ENCODE data around the gene CFDP1. TPM values are rescaled to one million over a fixed set of nuclear protein-coding genes. Genes with fewer than 3 reads are reported as not detected.

Gene CFDP1
- total and polyA plus RNA-seq, 2 donors (not counting 1 experiment from before 2014, with no cell fraction given), result 6.3 to 42.8 TPM

- no CpG with 5 or more reads among the region's 3 CpGs for WGBS (ENCODE audit: insufficient coverage)
- CTCF ChIA-PET, result interaction anchor here (1.5 kb wide), 1 partner anchor 75 kb away, joined by 4 read pairs; no protein-coding TSS in a partner anchor
- no peak for ATAC-seq (ENCODE audit: low read depth)
Observed at GRCh38 chr16:75443298-75443697, 10.0 kb upstream of the CFDP1 start.

More at GRCh38 chr16:75443298-75443697, 10.0 kb upstream of the CFDP1 start:
- H3K27ac ChIP-seq (ENCODE audit: low read length in 2 of 2), result no peak overlapping the region
- no peak overlapping the region for H2AFZ ChIP-seq (ENCODE audit: insufficient read depth, low read depth, low read length, poor library complexity, severe bottlenecking)
- DNase-seq, result no peak
- H3K9me3 ChIP-seq (ENCODE audit: control extremely low read depth in 1 of 3, control insufficient read depth in 2 of 3, insufficient read depth in 1 of 3, low read length in 2 of 3), result no peaks in the 10 kb centered on the region
- intact Hi-C loops (cut with micrococcal nuclease), result no loop called here
- no peak overlapping the region for H3K4me3 ChIP-seq (ENCODE audit: control extremely low read depth in 1 of 5, extremely low read depth in 1 of 5, insufficient read depth in 1 of 5, low read depth in 2 of 5, low read length in 4 of 5)
- no peaks in the 10 kb centered on the region for H3K27me3 ChIP-seq (replicated peaks in 1 of 4; ENCODE audit: control extremely low read depth in 1 of 4, control insufficient read depth in 3 of 4, insufficient read depth in 4 of 4, low read length in 3 of 4)
- H3K4me1 ChIP-seq (ENCODE audit: control insufficient read depth in 2 of 2, insufficient read depth in 2 of 2, low read length in 2 of 2), result no peaks in the 10 kb centered on the region
- no peak overlapping the region for H3K4me3 Mint-ChIP-seq
- no peaks in the 10 kb centered on the region for H3K27me3 Mint-ChIP-seq
- TF ChIP-seq EZH2 (IDR thresholded peaks at IDR 0.05; ENCODE audit: borderline replicate concordance, insufficient read depth, low read depth, low read length, poor library complexity, severe bottlenecking) (no peak), CTCF (IDR thresholded peaks at IDR 0.05) (no peak)
- POLR2A ChIA-PET, result no interaction called here
- no peaks in the 10 kb centered on the region for H3K79me2 ChIP-seq (ENCODE audit: control insufficient read depth, insufficient read depth, low read length)
- H3K36me3 ChIP-seq (replicated peaks in 1 of 2; ENCODE audit: control extremely low read depth in 1 of 2, control insufficient read depth in 1 of 2, extremely low read depth in 1 of 2, insufficient read depth in 2 of 2, low read length in 1 of 2), result peaks cover 0 to 11% of the 10 kb centered on the region in 2 experiments
- no peak overlapping the region for H3K9ac ChIP-seq (ENCODE audit: low read length)
- no peaks in the 10 kb centered on the region for H3K4me1 Mint-ChIP-seq
- H4K20me1 ChIP-seq (ENCODE audit: control insufficient read depth, insufficient read depth, low read length, poor library complexity, severe bottlenecking), result no peaks in the 10 kb centered on the region
- H3K9me3 Mint-ChIP-seq (ENCODE audit: insufficient read depth), result no peaks in the 10 kb centered on the region
- H3K27ac Mint-ChIP-seq, result no peak overlapping the region
- no peak overlapping the region for H3K4me2 ChIP-seq (replicated peaks; ENCODE audit: low read depth, low read length, poor library complexity, severe bottlenecking)

Data from B cell (primary cell).